HG02759 (cell line): Measurements from ENCODE around the gene TRABD.
"Not testable (repeated sequence)": the region's sequence is repeated elsewhere in the genome, so short reads cannot be mapped to it uniquely, and the experiment has no call there.

Experiments
- ATAC-seq: cut with Tn5 transposase; IDR thresholded peaks from one replicate; pipeline ENCODE4 v1.9.1; 2021; ENCODE audit warnings: mild to moderate bottlenecking, moderate library complexity; ENCODE audit not compliant: unreplicated experiment

The TRABD gene

GRCh38 chr22:50151571-50152537, 33.9 kb upstream of the TRABD start:
- ATAC-seq, result no peak

GRCh38 chr22:50153056-50153755, 32.5 kb upstream of the TRABD start:
- ATAC-seq, result no peak

GRCh38 chr22:50153756-50154140, 32.0 kb upstream of the TRABD start:
- no peak for ATAC-seq

- no peak for ATAC-seq
Observed at GRCh38 chr22:50157709-50158375, 27.9 kb upstream of the TRABD start.

GRCh38 chr22:50160947-50161346, 24.8 kb upstream of the TRABD start:
- no peak for ATAC-seq

GRCh38 chr22:50161508-50162390, 24.0 kb upstream of the TRABD start:
- no peak for ATAC-seq

- no peak for ATAC-seq
Observed at GRCh38 chr22:50162391-50162956, 23.2 kb upstream of the TRABD start.

- ATAC-seq, result no peak
Observed at GRCh38 chr22:50165436-50166123, 20.1 kb upstream of the TRABD start.

- no peak for ATAC-seq
Observed at GRCh38 chr22:50167689-50168489, 17.8 kb upstream of the TRABD start.

GRCh38 chr22:50168490-50169180, 17.1 kb upstream of the TRABD start:
- not testable (repeated sequence) for ATAC-seq

- ATAC-seq, result no peak
Observed at GRCh38 chr22:50169181-50169759, 16.4 kb upstream of the TRABD start.

- no peak for ATAC-seq
Observed at GRCh38 chr22:50169774-50170341, 15.9 kb upstream of the TRABD start.

GRCh38 chr22:50170453-50171318, 15.0 kb upstream of the TRABD start, which contains the start of gene PANX2:
PANX2 (plus strand) TSS chr22:50170731; CDS start chr22:50170731, 0 bp downstream.
- no peak for ATAC-seq

GRCh38 chr22:50171319-50171964, 14.3 kb upstream of the TRABD start:
- no peak for ATAC-seq

GRCh38 chr22:50171965-50172421, 13.7 kb upstream of the TRABD start:
- no peak for ATAC-seq
